Measurements from ENCODE around the gene CWC25. TPM values are rescaled to one million over a fixed set of nuclear protein-coding genes. Genes with fewer than 3 reads are reported as not detected.

CWC25 gene
- total RNA-seq, 6 experiments from 2014 or later = 11.0 to 13.7 (median 12.9) TPM

- H3K36me3 Mint-ChIP-seq (ENCODE audit: low read depth) = peaks cover 56% of the 10 kb centered on the region
- H3K27ac Mint-ChIP-seq = no peak overlapping the region
- no peak for DNase-seq
- H3K4me1 Mint-ChIP-seq (ENCODE audit: low read depth) = peaks cover 46% of the 10 kb centered on the region
- peaks cover 7% of the 10 kb centered on the region; the same call in 1 of the 2 replicates for H3K9me3 Mint-ChIP-seq
- H3K4me3 Mint-ChIP-seq = no peak overlapping the region
- peaks cover 9% of the 10 kb centered on the region for H3K27me3 Mint-ChIP-seq (ENCODE audit: insufficient read depth)
- TF ChIP-seq, protein P1, sequence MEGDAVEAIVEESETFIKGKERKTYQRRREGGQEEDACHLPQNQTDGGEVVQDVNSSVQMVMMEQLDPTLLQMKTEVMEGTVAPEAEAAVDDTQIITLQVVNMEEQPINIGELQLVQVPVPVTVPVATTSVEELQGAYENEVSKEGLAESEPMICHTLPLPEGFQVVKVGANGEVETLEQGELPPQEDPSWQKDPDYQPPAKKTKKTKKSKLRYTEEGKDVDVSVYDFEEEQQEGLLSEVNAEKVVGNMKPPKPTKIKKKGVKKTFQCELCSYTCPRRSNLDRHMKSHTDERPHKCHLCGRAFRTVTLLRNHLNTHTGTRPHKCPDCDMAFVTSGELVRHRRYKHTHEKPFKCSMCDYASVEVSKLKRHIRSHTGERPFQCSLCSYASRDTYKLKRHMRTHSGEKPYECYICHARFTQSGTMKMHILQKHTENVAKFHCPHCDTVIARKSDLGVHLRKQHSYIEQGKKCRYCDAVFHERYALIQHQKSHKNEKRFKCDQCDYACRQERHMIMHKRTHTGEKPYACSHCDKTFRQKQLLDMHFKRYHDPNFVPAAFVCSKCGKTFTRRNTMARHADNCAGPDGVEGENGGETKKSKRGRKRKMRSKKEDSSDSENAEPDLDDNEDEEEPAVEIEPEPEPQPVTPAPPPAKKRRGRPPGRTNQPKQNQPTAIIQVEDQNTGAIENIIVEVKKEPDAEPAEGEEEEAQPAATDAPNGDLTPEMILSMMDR (IDR thresholded peaks at IDR 0.05) = no peak
These were observed 23.4 kb upstream of the CWC25 start for GRCh38 chr17:38848557-38848891.

- no peak overlapping the region; the same call in 1 of the 2 replicates for H3K27ac Mint-ChIP-seq
- H3K4me3 Mint-ChIP-seq = no peak overlapping the region
- peaks cover 16% of the 10 kb centered on the region for H3K36me3 Mint-ChIP-seq (ENCODE audit: low read depth)
- peaks cover 21% of the 10 kb centered on the region for H3K4me1 Mint-ChIP-seq (ENCODE audit: low read depth)
- DNase-seq = peak; percentile 41
- peaks cover 4% of the 10 kb centered on the region; the same call in 1 of the 2 replicates for H3K27me3 Mint-ChIP-seq (ENCODE audit: insufficient read depth)
- no peaks in the 10 kb centered on the region for H3K9me3 Mint-ChIP-seq
- TF ChIP-seq, protein P1 (IDR thresholded peaks at IDR 0.05) = no peak
These were observed 19.2 kb upstream of the CWC25 start for GRCh38 chr17:38844261-38844757.

- H3K27me3 Mint-ChIP-seq (ENCODE audit: insufficient read depth) = peaks cover 13% of the 10 kb centered on the region
- H3K4me3 Mint-ChIP-seq = peak overlapping the region; percentile 100
- TF ChIP-seq, protein P1 (IDR thresholded peaks at IDR 0.05) = no peak
- H3K27ac Mint-ChIP-seq = peak overlapping the region; percentile 100
- peaks cover 14% of the 10 kb centered on the region for H3K36me3 Mint-ChIP-seq (ENCODE audit: low read depth)
- H3K4me1 Mint-ChIP-seq (ENCODE audit: low read depth) = peaks cover 20% of the 10 kb centered on the region
- H3K9me3 Mint-ChIP-seq = no peaks in the 10 kb centered on the region
- no peak for DNase-seq
These were observed 684 bp upstream of the CWC25 start for GRCh38 chr17:38825762-38826247.

DNA sequence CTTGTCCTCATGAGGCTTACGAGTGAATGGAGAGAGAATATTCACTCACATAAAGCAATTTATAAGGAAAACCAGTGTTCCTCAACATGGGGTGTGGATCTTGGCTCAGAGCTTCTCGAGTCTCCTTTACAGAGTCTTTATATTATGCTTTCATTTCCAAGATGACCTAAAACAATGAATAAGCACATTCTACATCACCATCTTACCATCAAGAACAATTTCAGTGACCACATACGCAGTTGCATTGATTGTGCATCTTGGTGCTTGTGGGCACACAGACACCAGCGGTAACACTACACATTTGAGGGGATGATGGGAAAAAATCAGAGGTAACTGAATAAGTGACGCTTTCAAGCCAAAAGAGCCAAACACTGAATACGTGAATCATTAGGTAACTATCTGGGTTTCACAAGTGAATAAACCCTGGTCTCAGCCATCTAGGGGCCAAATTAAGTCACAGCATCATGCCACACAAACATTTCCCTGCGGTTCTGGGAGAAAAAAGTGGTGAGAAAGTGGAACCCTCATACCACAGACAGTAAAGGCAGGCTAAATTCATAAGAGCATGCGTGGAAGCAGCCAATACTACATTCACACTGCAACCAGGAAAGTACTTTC is 9.4 kb downstream of the CWC25 start:
- H3K36me3 Mint-ChIP-seq (ENCODE audit: low read depth) = peaks cover 17% of the 10 kb centered on the region
- H3K27me3 Mint-ChIP-seq (ENCODE audit: insufficient read depth) = peaks cover 4% of the 10 kb centered on the region; the same call in 1 of the 2 replicates
- DNase-seq = peak; percentile 65
- peaks cover 9% of the 10 kb centered on the region for H3K4me1 Mint-ChIP-seq (ENCODE audit: low read depth)
- peak overlapping the region; percentile 72 for H3K27ac Mint-ChIP-seq
- no peaks in the 10 kb centered on the region for H3K9me3 Mint-ChIP-seq
- TF ChIP-seq, protein P1 (IDR thresholded peaks at IDR 0.05) = peak; percentile 70
- H3K4me3 Mint-ChIP-seq = no peak overlapping the region

DNA sequence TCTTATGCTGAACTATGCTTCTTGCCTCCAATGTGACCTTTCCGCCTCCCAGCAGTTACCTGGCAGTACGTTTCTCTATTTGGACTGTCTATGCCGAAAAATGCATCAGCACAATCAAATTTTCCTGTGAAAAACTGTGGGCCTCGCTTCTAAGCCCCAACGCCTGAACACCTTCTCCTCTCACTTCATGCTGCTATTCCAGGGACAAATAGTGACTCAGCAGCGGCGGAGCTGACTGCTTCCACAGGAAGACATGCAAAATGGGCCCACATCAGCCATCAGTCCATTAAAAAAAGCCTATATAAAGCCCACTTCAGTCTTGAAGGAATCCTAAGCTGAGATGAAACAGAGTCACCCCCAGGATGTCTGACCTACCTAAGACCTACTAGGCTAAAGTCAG is 15.3 kb downstream of the CWC25 start:
- DNase-seq = no peak
- no peaks in the 10 kb centered on the region for H3K4me1 Mint-ChIP-seq (ENCODE audit: low read depth)
- H3K36me3 Mint-ChIP-seq (ENCODE audit: low read depth) = peaks cover 29% of the 10 kb centered on the region
- no peak overlapping the region for H3K4me3 Mint-ChIP-seq
- peaks cover 2% of the 10 kb centered on the region; the same call in 1 of the 2 replicates for H3K27me3 Mint-ChIP-seq (ENCODE audit: insufficient read depth)
- TF ChIP-seq, protein P1 (IDR thresholded peaks at IDR 0.05) = no peak
- no peaks in the 10 kb centered on the region for H3K9me3 Mint-ChIP-seq
- no peak overlapping the region for H3K27ac Mint-ChIP-seq
